GM21447 (cell line): ENCODE results near the gene KLRF2.

Experiments used
- ATAC-seq: cut with Tn5 transposase; IDR thresholded peaks from one replicate; pipeline ENCODE4 v1.9.1; 2021; ENCODE audit not compliant: unreplicated experiment

KLRF2 gene

GRCh38 chr12:9883175-9883574 is 1.9 kb downstream of the KLRF2 start:
- ATAC-seq: no peak

GRCh38 chr12:9888665-9889273 is 7.5 kb downstream of the KLRF2 start:
- no peak for ATAC-seq

GRCh38 chr12:9895215-9895971 is 14.1 kb downstream of the KLRF2 start:
- no peak for ATAC-seq

- no peak for ATAC-seq
Observed at GRCh38 chr12:9897535-9897934, 16.2 kb downstream of the KLRF2 start.

GRCh38 chr12:9899209-9899608 is 17.9 kb downstream of the KLRF2 start:
- no peak for ATAC-seq

DNA sequence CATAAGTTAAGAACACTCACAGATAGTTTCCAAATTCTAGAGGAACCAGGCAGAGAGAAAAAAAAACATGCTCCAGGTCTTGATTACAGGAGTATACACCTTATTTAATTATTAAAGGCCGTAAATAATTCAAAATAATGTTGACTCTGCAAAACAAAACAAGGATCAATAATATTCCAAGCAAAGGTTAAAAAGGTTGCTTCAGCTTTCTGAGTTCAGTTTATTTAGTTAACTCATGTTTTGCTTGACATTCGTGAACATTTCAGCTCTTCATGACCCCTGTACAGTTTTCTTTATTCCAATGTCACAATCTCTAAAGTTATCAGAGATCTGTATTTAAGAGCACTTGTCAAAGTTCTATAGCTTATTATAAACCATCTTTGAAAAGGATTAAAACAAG is 19.6 kb downstream of the KLRF2 start:
- ATAC-seq: no peak

GRCh38 chr12:9902539-9903228 is 21.4 kb downstream of the KLRF2 start:
- no peak for ATAC-seq

GRCh38 chr12:9906873-9907272 is 25.6 kb downstream of the KLRF2 start:
- no peak for ATAC-seq

DNA sequence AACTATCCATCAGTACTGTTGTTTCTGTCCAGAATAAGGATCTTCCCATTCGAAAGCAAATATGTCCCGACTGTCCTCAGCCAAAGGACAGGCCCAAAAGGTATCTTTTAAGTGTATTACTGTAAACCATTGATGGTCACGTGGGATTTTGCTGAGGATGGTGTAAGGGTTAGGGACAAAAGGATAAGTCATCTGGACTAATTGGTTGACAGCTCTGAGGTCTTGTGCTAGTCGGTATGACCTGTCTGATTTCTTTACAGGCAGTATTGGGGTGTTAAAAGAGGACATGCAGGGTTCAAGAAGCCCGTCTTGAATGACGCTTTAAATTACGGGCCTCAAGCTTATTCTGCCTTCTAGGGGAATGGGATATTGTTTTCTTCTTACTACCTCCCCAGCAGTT is 26.5 kb downstream of the KLRF2 start:
- ATAC-seq: no peak

- ATAC-seq: no peak
Observed at GRCh38 chr12:9908350-9908749, 27.1 kb downstream of the KLRF2 start.

GRCh38 chr12:9909724-9910123 is 28.4 kb downstream of the KLRF2 start:
- ATAC-seq: no peak

DNA sequence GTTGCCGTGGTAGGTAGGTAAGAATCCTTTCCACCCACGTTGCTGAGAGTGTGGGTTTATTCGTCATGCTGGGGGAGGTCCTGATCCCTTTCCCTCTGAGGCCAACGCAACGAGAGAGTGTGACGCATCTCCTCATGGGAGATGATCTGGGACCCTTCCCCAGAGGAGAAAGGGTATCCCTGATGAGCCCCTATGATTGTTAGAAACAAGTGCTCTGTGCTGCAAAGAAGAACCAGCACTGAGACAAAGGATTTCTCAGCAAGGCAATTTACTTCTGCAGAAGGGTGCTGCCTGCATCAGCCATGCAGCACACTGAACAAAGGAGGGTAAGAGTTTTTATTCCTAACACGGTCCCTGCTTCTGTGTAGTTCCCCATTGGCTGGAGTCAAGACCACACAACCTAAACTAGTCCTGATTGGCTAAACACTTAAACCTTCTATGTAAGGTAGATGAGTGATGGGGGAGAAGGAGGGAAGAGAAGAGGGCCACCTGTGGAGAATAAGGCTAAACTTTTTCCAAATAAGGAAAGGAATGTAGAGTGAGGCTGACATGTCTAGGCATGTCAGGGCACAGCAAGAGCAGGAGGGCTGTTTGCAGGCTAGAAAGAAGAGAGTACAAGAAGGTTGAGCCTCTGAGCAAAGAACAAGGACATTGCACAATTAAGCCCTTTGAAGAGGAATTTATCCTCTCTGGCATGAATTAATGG is 29.6 kb downstream of the KLRF2 start:
- ATAC-seq: no peak

- no peak for ATAC-seq
Observed at GRCh38 chr12:9911708-9912107, 30.4 kb downstream of the KLRF2 start.

GRCh38 chr12:9919443-9919842 is 38.2 kb downstream of the KLRF2 start:
- no peak for ATAC-seq

- ATAC-seq: no peak
Observed at GRCh38 chr12:9920451-9920850, 39.2 kb downstream of the KLRF2 start.

DNA sequence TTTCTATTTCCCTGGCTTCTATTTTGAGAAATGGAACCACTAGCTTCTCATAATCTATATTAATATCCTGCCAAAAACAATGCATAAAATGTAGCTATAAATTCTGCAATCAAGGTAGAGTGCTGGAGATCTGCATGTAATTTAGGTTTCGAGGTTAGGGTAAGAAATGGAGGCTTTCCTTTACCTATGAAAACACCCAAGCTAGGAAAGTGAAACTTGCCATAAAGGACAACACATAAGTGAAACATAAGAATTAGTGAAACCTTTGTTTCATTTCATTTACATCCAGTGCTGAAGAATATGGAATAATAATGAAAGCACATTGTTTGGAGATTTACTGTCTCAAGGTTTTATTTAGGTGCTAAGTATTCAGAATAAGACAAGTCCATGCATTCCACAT is 41.1 kb downstream of the KLRF2 start:
- no peak for ATAC-seq

- ATAC-seq: no peak
Observed at GRCh38 chr12:9925705-9926393, 44.6 kb downstream of the KLRF2 start.

GRCh38 chr12:9926876-9927275 is 45.6 kb downstream of the KLRF2 start:
- no peak for ATAC-seq

DNA sequence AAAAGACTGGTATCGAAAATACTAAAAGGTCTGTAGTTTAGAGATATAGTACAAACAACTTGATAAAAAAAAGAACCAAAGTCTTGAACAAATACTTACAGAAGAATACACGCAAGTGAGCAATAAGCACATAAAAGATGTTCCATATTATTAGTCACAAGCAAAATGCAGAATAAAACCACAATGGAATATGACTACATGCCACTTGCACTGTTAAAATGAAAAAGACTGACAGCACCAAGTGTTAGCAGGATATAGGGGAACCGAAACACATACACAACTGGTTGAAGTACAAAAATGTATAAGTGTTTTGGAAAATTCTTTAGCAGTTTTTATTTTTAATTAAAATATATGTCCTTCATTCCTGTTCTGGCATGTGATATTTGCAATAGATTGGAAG is 47.3 kb downstream of the KLRF2 start:
- no peak for ATAC-seq

GRCh38 chr12:9931245-9931644 is 50.0 kb downstream of the KLRF2 start:
- no peak for ATAC-seq

DNA sequence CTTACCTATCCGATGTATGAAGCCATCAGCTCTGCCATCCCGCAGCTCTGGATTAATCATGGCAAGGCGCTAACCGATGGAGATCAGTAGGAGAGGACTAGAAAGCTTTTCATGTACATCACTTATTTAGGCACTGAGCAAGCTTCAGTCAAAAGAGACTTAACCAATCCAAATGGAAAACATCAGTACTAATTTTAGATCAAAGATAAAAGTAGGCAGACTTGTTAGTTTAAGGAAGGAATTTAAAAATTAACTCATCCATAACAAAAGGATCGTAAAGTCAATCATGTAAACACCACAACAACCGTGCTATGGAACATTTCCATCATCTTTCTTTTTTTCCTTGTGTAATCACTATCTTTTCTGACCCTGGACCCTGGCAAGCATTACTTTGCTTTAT is 51.0 kb downstream of the KLRF2 start, which contains the start of gene CLEC2A:
Gene CLEC2A (minus strand): TSS at position 101 of the 400 bp plus-strand sequence. CDS start 41 bp downstream, at position 60.
- ATAC-seq: no peak
